ENCODE data around the gene KLHL1.

DNA sequence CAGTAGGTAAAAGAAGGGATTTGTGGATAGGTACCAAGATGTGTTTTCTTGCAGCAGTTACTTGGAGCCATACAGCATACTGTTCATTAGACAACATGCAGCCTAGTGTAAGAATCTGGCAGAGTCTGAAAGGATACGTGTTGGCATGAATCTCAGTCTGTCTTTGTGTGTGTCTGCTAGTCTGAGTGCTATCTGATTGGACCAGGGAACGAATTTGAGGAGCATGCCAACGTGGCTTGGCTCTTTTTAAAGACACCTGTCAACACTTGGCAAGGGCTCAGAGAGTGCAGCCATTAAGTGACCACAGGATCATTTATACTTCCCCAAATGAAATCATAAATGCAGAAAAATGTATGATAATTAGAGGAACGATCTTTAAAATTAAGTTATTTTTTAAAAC, 28.2 kb downstream of the KLHL1 start:
- TF ChIP-seq, protein P1, sequence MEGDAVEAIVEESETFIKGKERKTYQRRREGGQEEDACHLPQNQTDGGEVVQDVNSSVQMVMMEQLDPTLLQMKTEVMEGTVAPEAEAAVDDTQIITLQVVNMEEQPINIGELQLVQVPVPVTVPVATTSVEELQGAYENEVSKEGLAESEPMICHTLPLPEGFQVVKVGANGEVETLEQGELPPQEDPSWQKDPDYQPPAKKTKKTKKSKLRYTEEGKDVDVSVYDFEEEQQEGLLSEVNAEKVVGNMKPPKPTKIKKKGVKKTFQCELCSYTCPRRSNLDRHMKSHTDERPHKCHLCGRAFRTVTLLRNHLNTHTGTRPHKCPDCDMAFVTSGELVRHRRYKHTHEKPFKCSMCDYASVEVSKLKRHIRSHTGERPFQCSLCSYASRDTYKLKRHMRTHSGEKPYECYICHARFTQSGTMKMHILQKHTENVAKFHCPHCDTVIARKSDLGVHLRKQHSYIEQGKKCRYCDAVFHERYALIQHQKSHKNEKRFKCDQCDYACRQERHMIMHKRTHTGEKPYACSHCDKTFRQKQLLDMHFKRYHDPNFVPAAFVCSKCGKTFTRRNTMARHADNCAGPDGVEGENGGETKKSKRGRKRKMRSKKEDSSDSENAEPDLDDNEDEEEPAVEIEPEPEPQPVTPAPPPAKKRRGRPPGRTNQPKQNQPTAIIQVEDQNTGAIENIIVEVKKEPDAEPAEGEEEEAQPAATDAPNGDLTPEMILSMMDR (conservative IDR thresholded peaks at IDR 0.05; ENCODE audit: low read length): no peak
- no peak for TF ChIP-seq EZH2phosphoT487 (IDR thresholded peaks at IDR 0.05; ENCODE audit: borderline replicate concordance)

Measured in Loucy (cell line).